Mesenteric fat pad (tissue), 1 donor: ENCODE results near the gene CDK13. TPM values are rescaled to one million over a fixed set of nuclear protein-coding genes. Genes with fewer than 3 reads are reported as not detected.

Experiments used
- DNase-seq: peaks from one replicate; pipeline ENCODE4 v3.0.0-alpha.2; 2020; ENCODE audit warnings: low spot score
- total RNA-seq: library from RNA; stranded (reverse); fragmentation: NEBNext Ultra II Directional; extraction: Animal tissue kit (Norgen Biotek cat#: 25700); gene quantifications from one replicate; pipeline ENCODE4 v1.2.1, GENCODE V29; 2021
- donor health status: DM: yes; HTN: yes; CAD: no.

Gene CDK13
- total RNA-seq, 1 donor from 2014 or later, result 44.4 TPM

DNA sequence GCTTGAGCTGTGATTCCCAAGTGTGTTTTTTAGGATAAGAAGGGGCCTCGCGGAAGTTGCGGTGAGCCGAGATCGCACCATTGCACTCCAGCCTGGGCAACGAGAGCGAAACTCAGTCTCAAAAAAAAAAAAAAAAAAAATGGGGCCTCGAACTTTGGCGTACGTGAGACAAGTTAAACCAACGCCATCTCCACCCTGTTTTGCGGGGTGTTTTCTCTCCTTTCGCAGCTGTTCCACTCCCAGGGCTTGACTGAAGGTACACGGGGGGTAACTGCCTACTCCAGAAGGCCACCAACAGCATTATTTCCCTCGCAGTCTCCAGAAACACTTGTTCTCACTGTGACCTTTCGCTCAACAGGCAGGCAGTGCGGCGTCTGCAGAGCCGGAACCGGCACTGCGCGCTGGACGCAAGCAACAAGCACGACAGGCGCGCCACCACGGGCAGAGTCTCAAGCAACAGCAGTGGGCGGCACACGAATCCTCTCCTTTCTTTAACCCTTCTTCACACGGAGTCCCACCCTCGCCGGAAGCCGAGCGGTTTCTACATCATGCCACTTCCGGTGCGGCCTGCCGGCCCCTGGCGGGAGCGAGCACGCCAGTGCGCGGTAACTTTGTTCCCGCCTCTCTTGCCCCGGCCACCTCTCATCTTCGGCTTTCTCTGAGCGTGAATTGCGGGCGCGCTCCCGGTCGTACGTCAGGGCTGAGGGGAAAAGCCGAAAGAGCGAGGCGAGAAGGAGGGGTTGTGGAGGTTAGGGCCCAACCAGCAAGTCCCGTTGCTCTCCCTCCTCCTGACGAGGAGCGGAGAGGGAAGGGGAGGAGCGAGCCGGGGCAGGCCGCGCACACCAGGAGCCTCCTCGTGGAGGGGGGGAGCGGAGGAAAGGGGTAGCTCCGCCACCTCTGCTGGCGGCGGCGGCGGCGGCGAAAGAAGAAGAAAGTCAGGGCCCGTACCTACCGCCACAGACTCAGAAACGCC lies 814 bp upstream of the CDK13 start:
- DNase-seq, result peak; percentile 99

DNA sequence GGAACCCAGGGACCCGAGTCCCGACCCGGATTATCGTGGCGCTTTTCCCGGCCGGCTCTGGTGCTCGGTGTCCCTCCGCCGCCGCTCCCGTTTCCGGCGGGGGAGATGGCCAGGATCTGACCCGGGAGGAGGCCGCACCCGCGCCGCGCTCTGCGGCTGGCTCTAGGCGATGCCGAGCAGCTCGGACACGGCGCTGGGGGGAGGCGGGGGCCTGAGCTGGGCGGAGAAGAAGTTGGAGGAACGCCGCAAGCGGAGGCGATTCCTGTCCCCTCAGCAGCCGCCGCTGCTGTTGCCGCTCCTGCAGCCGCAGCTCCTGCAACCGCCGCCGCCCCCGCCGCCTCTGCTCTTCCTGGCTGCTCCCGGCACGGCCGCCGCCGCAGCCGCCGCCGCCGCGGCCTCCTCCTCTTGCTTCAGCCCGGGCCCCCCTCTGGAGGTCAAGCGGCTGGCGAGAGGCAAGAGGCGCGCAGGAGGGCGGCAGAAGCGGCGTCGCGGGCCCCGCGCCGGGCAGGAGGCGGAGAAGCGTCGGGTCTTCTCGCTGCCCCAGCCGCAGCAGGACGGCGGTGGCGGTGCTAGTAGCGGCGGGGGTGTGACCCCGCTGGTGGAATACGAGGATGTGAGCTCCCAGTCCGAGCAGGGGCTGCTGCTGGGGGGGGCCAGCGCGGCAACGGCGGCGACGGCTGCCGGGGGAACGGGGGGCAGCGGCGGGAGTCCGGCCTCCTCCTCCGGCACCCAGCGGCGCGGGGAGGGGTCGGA lies 593 bp downstream of the CDK13 start:
- no peak for DNase-seq

DNA sequence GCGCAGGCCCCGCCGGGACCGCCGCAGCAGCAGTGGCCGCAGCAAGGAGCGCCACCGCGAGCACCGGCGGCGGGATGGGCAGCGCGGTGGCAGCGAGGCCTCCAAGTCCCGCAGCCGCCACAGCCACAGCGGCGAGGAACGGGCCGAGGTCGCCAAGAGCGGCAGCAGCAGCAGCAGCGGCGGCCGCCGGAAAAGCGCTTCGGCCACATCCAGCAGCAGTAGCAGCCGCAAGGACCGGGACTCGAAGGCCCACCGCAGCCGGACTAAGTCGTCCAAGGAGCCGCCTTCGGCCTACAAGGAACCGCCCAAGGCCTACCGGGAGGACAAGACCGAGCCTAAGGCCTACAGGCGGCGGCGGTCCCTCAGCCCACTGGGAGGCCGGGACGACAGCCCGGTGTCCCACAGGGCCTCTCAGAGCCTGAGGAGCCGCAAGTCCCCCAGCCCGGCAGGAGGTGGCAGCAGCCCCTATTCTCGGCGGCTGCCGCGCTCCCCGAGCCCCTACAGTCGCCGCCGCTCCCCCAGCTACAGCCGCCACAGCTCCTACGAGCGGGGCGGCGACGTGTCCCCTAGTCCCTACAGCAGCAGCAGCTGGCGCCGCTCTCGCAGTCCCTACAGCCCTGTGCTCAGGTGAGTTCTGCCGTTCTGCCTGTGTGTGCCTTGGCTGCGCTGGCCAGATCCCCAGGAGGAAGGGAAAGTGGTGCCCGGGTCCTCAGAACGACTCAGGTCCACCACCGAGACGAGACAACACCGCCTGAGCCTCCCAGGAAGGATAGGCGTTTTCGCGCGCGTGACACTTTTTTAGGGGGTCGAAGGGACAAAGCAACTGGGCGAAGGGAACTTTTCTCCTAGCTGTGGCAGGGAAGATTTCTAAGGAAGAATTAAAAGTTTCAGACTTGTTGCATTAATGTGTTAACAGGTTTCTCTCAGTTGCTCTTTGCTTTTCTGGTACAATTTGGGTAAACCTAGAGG lies 1.5 kb downstream of the CDK13 start:
- DNase-seq, result peak; percentile 90

DNA sequence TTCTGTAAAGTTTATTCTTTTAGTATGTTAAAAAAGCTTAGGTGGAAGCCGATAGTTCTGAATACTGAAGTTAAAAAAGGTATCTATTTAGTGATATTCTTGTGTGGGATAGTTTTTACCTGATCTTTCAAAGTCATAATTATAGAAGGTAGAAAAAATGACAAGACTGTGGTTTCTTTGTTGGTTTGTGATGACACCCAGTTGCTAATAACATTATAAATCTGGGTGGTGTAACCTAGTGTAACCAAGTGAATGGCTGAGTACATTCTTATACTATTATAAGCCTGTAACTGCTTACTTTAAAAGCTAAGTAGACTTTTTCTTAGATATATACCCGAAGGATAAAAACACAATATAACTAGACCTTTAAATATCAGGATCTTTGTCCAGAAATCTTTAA lies 2.3 kb downstream of the CDK13 start:
- DNase-seq, result no peak

DNA sequence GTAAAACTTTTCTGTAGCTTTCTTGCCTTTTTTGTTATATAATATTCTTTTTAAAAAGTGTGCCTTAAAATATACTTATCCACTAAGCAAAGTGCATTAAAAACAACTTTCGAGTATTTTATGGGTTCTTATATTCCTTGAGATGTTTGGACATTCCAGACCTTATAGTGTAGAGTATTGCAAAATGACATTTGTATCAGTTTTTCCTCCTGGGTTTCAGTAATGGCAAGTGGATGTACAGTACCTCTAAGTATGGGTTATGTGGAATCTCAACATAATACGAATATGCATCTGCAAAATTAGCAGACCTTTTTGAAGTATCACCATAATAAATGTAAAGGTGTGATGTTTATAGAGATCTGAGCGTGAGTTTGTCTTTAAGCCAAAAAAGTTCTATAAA lies 2.7 kb downstream of the CDK13 start:
- DNase-seq, result no peak

DNA sequence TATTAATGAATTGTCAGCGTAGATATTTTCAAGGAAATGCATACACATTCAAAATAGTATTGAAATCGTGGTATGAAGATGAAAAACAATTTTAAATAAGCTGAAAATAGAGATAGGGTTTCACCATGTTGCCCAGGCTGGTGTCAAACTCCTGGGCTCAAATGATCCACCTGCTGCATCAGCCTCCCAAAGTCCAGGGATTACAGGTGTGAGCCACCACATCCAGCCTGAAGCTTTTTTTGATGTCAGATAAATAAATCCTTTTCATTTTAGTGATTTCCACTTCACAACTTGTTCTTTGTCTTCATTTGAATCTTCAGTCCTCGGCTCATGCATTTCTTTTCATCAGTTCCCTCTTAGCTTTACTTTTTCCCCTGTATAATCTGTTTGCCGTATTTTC lies 4.6 kb downstream of the CDK13 start:
- DNase-seq, result no peak

DNA sequence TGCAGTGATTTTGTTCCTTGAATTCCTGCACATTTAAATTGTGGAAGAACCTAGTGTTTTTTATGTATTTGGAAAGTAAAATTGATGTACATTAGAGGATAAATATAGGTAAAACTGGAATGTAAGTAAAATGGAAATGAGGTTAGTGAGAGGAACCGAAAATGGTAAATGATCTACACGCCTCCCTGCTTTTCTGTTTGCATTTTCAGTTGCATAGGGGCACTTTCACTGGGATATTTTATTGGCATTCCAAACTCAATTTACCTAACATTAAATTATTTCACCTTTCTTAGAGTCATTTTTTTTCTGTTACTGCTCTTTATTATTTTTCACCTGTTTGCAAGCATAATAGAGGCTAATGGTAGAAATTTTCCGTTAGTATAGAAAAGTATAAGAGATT lies 8.0 kb downstream of the CDK13 start:
- no peak for DNase-seq

DNA sequence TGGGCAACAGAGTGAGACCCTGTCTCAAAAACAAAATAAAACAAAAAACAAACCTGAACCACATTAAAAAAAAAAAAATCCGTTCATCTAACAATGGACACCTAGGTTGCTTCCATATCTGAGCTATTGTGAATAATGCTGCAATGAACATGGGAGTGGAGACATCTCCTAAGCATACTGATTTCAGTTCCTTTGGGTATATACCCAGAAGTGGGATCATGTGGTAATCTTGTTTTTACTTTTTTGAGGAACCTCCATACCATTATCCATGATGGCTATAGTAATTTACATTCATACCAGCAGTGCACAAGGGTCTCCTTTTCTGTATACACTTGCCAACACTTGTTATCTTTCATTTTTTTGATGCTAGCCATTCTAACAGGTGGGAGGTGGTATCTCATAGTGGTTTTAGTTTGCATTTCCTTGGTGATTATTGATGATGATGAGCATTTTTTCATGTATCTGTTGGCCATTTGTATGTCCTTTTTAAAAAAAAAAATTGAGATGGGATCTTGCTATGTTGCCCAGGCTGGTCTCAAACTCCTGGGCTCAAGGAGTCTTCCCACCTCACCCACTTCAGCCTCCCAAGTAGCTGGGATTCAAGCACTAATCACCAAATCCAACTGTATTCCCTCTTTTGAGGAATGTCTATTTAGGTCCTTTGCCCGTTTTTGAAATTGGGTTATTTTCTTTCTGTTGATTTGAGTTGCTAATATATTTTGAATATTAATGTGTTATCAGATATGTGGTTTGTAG lies 17.5 kb downstream of the CDK13 start:
- DNase-seq, result no peak

DNA sequence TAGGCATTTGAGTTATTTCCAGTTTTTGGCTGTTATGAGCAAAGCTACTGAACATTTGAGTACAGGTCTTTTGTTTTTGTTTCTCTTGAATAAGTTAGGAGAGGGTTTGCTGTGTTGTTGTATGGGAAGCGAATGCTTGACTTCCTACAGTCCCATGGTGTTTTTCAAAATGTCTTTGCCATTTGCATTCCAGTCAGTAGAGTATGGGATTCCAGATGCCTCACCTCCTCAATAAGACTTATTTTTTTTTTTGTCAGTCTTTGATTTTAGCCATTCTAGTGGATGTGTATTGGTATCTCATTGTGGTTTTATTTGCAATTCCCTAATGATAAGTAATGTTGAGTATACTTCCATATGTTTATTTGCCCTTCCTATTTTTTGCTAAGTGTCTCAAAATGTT lies 19.4 kb downstream of the CDK13 start:
- DNase-seq, result no peak

DNA sequence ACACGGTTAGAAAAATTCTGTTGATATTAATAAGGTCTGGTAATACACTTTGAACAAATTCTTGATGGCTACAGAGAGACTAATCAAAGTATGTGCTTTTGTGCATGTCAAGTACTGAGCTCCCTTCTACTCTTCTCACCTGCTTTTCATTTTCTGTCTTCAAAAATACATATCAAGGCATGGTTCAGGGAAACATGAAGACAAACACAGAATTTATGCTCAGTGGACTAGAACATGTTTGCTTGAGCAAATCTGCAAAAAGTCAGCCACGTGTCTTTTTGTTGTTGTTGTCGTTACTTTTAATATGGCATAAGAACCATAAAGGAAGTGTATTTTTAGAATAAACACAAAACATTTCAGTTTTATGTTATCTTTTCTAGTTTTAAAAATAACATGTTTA lies 21.9 kb downstream of the CDK13 start:
- no peak for DNase-seq

DNA sequence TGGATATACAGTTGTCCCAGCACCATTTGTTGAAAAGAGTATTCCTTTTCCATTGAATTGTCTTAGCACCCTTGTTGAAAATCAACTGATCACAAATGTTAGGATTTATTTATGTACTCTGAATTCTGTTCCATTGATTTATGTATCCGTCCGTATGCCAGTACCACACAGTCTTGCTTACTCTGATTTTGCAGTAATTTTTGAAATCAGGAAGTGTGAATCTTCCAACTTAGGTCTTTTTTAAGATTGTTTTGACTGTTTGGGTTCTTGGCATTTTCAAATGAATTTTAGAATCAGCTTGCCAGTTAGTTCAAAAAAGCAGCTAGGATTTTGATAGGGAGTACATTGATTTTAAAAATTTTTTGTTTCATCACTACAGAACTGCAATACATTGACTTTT lies 23.7 kb downstream of the CDK13 start:
- no peak for DNase-seq

DNA sequence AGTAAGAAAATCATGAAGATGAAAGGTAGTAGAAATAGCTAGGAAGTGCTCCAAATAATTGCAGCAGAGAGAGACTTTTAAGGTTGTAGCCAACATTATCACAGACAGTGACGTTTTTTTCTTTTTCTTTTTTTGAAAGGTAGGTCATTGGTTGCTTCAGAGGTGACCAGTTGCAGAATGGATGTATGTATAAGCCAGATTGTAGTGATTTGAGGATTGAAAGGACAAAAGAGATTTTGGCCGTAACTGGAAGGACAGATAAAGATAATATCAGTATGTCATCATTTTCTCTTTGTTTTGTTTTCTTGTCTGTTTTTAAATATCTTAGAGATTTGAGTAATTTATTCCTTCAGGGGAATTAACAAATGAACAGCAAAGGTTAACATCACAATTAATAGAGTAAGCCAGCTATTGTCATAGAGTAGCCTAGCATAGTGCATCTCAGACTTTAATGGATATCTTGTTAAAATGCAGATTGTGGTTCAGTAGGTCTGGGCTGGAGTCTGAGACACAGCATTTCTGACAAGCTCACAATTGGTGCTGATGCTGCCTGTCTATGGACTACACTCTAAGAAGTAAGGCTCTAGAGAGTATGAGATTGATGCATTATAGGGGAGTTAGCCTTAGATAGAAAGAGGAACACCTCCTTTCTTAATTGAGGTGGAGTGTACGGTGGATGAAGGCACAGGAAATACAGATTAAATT lies 28.3 kb downstream of the CDK13 start:
- DNase-seq, result no peak

DNA sequence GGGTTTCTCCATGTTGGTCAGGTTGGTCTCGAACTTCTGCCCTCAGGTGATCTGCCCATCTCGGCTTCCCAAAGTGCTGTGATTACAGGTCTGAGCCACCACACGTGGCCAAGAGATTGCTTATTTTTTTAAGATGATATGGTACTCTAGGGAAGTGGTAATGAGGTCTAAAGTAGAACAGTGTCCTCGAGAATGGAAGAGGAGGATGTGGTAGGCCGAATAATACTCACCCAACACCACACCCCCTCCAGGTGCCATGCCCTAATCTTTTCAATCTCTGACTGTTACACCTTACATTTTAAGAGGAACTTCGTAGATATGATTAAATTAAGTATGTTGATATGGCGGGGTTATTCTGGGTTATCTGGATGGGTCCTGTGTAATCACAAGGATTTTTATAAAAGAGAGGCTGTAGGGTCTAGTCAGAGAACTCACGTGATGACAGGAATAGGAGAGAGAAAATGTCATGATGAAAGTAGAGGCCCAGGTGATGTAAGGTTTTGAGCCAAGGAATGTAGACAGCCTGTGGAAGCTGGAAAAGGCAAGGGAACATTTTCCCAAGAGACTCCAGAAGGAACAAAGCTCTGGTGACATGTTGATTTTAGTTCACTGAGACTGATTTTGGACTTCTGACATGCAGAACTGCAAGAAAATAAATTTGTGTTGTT lies 29.5 kb downstream of the CDK13 start:
- DNase-seq, result no peak

DNA sequence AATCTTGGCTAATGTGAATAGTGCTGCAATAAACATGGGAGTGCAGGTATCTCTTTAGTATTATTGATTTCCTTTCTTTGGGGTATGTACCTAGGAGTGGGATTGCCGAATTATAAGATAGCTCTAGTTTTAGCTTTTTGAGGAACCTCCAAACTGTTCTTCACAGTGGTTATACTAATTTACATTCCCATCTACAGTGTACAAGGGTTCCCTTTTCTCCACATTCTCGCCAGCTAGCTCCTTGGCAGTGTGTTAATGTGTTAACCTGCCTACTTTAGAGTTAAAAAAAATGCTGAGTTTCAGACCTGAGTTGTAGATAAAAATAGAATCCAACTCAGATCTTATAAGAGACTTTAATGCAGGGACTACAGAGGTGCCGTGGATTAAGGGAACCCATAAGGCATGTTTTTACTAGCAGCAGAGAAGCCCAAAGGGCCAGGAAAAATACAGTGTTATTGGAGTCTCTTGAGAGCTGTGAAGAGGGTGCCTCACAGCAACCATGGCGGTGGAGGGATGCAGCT lies 35.4 kb downstream of the CDK13 start:
- no peak for DNase-seq

DNA sequence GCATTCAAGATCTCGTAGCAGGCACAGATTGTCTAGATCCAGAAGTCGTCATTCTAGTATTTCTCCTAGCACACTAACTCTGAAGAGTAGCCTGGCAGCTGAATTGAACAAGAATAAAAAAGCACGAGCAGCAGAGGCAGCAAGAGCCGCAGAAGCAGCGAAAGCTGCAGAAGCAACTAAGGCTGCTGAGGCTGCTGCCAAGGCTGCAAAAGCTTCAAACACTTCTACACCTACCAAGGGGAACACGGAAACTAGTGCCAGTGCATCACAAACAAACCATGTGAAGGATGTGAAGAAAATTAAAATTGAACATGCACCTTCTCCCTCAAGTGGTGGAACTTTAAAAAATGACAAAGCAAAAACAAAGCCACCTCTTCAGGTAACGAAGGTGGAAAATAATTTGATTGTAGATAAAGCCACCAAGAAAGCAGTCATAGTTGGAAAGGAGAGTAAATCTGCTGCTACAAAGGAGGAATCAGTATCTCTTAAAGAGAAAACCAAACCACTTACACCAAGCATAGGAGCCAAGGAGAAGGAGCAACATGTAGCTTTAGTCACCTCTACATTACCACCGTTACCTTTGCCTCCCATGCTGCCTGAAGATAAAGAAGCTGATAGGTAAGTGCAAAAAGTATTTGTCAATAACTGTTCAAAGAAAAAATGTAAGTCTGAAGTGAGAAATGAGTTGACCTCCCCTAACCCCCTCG lies 37.7 kb downstream of the CDK13 start:
- DNase-seq, result no peak

DNA sequence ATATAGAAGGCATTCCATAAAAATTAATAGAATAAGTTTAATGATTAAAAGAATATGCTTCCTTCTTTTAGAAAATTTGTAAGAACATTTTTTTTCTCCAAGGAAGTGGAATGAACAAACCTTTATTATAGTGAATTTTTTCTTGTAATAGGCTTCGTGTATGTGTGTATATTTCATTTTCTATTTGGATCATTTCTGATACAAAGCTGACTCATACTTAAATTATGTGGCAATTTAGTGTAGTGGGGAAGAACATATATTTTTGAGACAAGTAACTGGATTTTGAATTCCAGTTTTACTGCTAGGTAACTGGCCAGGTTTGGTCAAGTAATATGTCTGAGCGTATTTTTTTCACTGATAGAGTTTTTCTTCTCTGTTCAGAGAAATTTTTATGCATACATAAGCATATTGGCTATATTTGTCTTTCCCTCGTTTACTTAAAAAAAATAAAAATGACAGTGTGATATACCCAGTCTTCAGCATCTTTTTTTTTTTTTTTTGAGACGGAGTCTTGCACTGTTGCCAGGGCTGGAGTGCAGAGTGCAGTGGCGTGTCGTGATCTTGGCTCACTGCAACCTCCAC lies 50.8 kb downstream of the CDK13 start:
- DNase-seq, result no peak

DNA sequence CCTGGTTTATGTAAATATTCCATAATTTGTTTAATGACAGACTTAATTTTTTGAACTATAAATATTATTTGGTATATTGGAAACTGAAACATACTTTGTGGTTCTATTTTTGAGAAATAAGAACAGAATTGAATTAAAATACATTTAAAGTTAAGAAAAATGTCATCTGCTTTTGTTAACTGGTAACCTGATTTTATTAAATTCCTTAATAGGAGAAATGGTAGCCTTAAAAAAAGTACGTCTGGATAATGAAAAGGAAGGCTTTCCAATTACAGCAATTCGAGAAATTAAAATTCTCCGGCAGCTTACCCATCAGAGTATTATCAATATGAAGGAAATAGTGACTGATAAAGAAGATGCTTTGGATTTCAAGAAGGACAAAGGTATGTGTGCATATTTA lies 51.6 kb downstream of the CDK13 start:
- DNase-seq, result no peak

DNA sequence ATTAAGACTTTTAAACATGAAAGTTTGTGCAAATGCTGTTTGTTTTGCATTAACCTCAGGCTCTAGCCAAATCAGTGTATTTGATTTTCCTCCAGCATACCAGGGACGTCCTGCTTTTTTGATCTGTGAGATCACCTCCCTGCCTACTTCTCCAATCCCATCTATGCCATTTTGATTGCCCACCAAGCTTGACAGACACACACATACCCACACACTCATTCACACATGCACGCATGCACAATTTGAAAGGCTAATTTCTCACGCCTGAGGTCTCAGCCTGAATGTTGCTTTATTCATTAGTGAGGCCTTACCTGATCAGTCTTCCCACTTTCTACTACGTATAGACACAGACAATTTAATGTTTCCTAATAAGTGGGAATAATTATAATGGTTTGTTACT lies 53.5 kb downstream of the CDK13 start:
- DNase-seq, result no peak
